MCF 10A (cell line): ENCODE measurements around the gene ATP13A1. TPM values are rescaled to one million over a fixed set of nuclear protein-coding genes. Genes with fewer than 3 reads are reported as not detected.
A peak's percentile ranks its signal among the peaks of the same experiment; 100 is the strongest.
"Not testable (repeated sequence)": the region's sequence is repeated elsewhere in the genome, so short reads cannot be mapped to it uniquely, and the experiment has no call there.

Experiments used
- BruUV-seq: library from RNA; stranded (reverse); fragments of 400-500 nt; replicated peaks from 2 replicates; lab custom pipeline; 2021; lab: Mats Ljungman, UMichigan
- CTCF ChIA-PET: fragments of 300-600 bp; sonication (Branson Sonifier 250); formaldehyde crosslinking; extraction: SDS; loops from one replicate; lab custom pipeline; 2021; ENCODE audit warnings: antibody characterized with exemption, inconsistent platforms; lab: Yijun Ruan, JAX
- POLR2A ChIA-PET: fragments of 300-600, 350-650 bp; sonication (Branson Sonifier 250); formaldehyde crosslinking; extraction: SDS; loops from one replicate; lab custom pipeline; 2020; ENCODE audit warnings: antibody characterized with exemption, inconsistent platforms; lab: Yijun Ruan, JAX
- DNase-seq: peaks from one replicate; pipeline ENCODE4 v3.0.0-alpha.2; 2018; ENCODE audit not compliant: unreplicated experiment
- H3K27ac Mint-ChIP-seq: one replicate; pipeline ENCODE4 v1.8.0; 2022; ENCODE audit warnings: mild to moderate bottlenecking, low read depth, mixed read lengths; ENCODE audit not compliant: unreplicated experiment
- H3K27me3 Mint-ChIP-seq: one replicate; pipeline ENCODE4 v1.8.0; 2022; ENCODE audit warnings: mixed read lengths; ENCODE audit not compliant: insufficient read depth, unreplicated experiment
- H3K36me3 Mint-ChIP-seq: one replicate; pipeline ENCODE4 v1.8.0; 2022; ENCODE audit warnings: mild to moderate bottlenecking, moderate library complexity, mixed read lengths; ENCODE audit not compliant: insufficient read depth, unreplicated experiment
- H3K4me1 Mint-ChIP-seq: one replicate; pipeline ENCODE4 v1.8.0; 2022; ENCODE audit warnings: mixed read lengths; ENCODE audit not compliant: insufficient read depth, unreplicated experiment
- H3K4me3 Mint-ChIP-seq: one replicate; pipeline ENCODE4 v1.8.0; 2022; ENCODE audit warnings: mild to moderate bottlenecking, moderate library complexity, mixed read lengths; ENCODE audit not compliant: unreplicated experiment
- H3K9me3 Mint-ChIP-seq: one replicate; pipeline ENCODE4 v1.8.0; 2022; ENCODE audit warnings: mixed read lengths; ENCODE audit not compliant: unreplicated experiment
- intact Hi-C: fragments of 100-400 bp; cut with micrococcal nuclease; formaldehyde crosslinking; loops from 2 replicates; pipeline ENCODE4 v1.14.1; 2022
- total RNA-seq: library from RNA; stranded (reverse); gene quantifications from 2 replicates; pipeline ENCODE4 v1.2.3, GENCODE V29; 2022
- TF ChIP-seq, protein P1 (sequence below): fragments of 200-600 bp; IDR thresholded peaks from one replicate; pipeline ENCODE4 v1.8.0; 2022; ENCODE audit warnings: antibody characterized with exemption, mild to moderate bottlenecking; ENCODE audit not compliant: unreplicated experiment

ATP13A1 gene
- total RNA-seq, 1 experiment from 2014 or later, result 63.9 TPM

DNA sequence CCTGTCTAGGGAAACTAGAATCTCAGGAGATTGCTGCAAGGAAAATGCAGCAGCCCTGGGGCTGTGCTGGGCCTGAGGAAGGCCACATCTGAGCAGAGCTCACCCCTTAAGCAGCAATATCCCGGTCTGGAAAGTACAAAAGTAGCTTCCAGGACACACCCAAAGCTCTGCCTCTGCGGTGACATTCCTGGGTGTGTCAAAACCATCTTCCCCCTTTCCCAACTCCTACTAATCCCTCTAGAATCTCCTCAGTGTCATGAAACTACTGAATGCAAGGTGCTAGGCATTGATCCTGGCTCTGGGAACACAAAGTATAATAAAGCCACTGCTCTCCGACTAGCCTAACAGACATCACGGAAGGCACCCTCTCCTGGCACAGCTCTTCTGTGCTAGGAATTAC lies 50.0 kb downstream of the ATP13A1 start:
- H3K9me3 Mint-ChIP-seq, result no peaks in the 10 kb centered on the region
- H3K27me3 Mint-ChIP-seq, result no peaks in the 10 kb centered on the region
- ChIA-PET POLR2A (interaction anchor here (0.6 to 3.5 kb wide), 11 partner anchors 8 to 135 kb away, joined by 3 to 22 read pairs (median 4); no protein-coding TSS in a partner anchor), CTCF (interaction anchor here (0.6 to 1.9 kb wide), 8 partner anchors 9 to 249 kb away, joined by 3 to 14 read pairs (median 4); partner anchors contain the start of gene GMIP)
- H3K4me1 Mint-ChIP-seq, result peaks cover 8% of the 10 kb centered on the region
- no TSS peak for BruUV-seq
- peak; percentile 81 for DNase-seq
- TF ChIP-seq, protein P1, sequence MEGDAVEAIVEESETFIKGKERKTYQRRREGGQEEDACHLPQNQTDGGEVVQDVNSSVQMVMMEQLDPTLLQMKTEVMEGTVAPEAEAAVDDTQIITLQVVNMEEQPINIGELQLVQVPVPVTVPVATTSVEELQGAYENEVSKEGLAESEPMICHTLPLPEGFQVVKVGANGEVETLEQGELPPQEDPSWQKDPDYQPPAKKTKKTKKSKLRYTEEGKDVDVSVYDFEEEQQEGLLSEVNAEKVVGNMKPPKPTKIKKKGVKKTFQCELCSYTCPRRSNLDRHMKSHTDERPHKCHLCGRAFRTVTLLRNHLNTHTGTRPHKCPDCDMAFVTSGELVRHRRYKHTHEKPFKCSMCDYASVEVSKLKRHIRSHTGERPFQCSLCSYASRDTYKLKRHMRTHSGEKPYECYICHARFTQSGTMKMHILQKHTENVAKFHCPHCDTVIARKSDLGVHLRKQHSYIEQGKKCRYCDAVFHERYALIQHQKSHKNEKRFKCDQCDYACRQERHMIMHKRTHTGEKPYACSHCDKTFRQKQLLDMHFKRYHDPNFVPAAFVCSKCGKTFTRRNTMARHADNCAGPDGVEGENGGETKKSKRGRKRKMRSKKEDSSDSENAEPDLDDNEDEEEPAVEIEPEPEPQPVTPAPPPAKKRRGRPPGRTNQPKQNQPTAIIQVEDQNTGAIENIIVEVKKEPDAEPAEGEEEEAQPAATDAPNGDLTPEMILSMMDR, result no peak
- peak overlapping the region; percentile 32 for H3K27ac Mint-ChIP-seq
- H3K36me3 Mint-ChIP-seq, result no peaks in the 10 kb centered on the region
- H3K4me3 Mint-ChIP-seq, result no peak overlapping the region
- intact Hi-C loops, result no loop called here

DNA sequence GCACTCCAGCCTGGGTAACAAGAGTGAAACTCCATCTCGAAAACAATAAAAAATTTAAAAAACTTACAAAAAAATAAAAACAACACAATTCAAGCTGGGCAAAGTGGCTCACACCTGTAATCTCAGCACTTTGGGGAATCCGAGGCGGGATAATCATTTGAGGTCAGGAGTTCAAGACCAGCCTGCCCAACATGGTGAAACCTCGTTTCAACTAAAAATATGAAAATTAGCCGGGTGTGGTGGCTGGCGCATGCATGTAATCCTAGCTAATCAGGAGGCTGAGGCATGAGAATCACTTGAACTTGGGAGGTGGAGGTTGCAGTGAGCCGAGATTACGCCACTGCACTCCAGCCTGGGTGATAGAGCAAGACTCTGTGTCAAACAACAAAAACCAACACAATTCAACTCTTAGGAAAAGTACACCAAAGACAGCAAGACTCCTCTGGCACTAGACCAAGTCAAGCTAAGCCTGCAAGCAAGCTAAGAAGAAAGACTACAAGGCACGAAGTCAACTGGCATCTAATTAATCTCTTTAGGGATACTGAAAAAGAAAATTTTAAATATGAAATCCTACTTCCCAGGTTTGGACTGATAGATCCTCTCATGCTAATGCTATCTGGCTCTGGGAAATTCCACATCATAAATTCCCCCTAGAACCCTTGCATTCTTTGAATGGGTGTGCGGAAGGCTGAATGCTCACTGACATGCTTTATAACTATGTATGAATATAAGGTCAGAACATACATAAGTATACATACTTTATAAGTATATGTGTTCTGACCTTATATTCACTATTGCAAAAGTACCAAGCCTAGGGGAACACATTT lies 52.9 kb downstream of the ATP13A1 start:
- POLR2A ChIA-PET, result no interaction called here
- no peaks in the 10 kb centered on the region for H3K36me3 Mint-ChIP-seq
- no peak overlapping the region for H3K4me3 Mint-ChIP-seq
- DNase-seq, result no peak
- no TSS peak for BruUV-seq
- TF ChIP-seq, protein P1, result no peak
- CTCF ChIA-PET, result interaction anchor here (1.0 to 1.1 kb wide), 2 partner anchors 33 to 78 kb away, joined by 5 to 6 read pairs; partner anchors contain the start of gene GMIP
- H3K27me3 Mint-ChIP-seq, result no peaks in the 10 kb centered on the region
- intact Hi-C loops, result no loop called here
- no peak overlapping the region for H3K27ac Mint-ChIP-seq
- no peaks in the 10 kb centered on the region for H3K9me3 Mint-ChIP-seq
- peaks cover 15% of the 10 kb centered on the region for H3K4me1 Mint-ChIP-seq

DNA sequence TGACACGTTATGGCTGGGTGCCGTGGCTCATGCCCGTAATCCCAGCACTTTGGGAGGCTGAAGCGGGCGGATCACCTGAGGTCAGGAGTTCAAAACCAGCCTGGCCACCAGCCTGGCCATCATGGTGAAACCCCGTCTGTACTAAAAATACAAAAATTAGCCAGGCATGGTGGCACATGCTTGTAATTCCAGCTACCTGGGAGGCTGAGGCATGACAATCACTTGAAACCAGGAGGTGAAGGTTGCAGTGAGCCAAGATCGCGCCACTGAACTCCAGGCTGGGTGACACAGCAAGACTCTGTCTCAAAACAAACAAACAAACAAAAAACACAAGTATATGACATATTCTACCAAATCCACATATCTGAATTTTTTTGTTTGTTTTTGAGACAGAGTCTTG lies 56.8 kb downstream of the ATP13A1 start:
- BruUV-seq, intact Hi-C loops: not testable (repeated sequence)

DNA sequence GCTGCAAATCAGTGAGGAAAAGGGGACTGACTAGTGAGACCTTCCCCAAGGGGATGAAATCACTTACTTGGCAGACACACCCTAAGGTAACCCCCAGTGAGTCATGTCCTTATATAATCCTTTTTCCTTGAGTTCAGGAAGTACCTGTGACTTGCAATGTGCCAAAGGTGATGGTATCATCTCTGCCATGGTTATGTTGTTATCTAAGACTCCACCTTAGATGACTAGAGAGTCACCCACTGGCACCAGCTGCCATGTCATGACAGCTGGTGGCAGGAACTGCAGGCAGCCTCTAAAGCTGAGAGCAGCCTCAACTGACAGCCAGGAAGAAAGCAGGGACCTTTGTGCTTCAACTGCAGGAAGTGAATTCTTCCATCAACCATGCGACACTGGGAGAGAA lies 57.5 kb downstream of the ATP13A1 start:
- intact Hi-C loops, result no loop called here
- H3K27ac Mint-ChIP-seq, result no peak overlapping the region
- POLR2A ChIA-PET, result interaction anchor here (0.6 to 2.3 kb wide), 5 partner anchors 9 to 67 kb away, joined by 3 to 15 read pairs (median 4); no protein-coding TSS in a partner anchor
- no peak overlapping the region for H3K4me3 Mint-ChIP-seq
- H3K4me1 Mint-ChIP-seq, result peaks cover 21% of the 10 kb centered on the region
- no peaks in the 10 kb centered on the region for H3K36me3 Mint-ChIP-seq
- TF ChIP-seq, protein P1, result no peak
- DNase-seq, result peak; percentile 76
- no peaks in the 10 kb centered on the region for H3K27me3 Mint-ChIP-seq
- no TSS peak for BruUV-seq
- no peaks in the 10 kb centered on the region for H3K9me3 Mint-ChIP-seq
- CTCF ChIA-PET, result interaction anchor here (0.6 to 1.2 kb wide), 7 partner anchors 11 to 290 kb away, joined by 3 to 6 read pairs (median 3); partner anchors contain the start of gene GMIP

More for the DNA sequence above, 56.8 kb downstream of the ATP13A1 start:
- peaks cover 21% of the 10 kb centered on the region for H3K4me1 Mint-ChIP-seq
- CTCF ChIA-PET, result interaction anchor here (0.6 to 1.1 kb wide), 4 partner anchors 11 to 74 kb away, joined by 3 to 6 read pairs (median 4); no protein-coding TSS in a partner anchor
- not testable (repeated sequence) for H3K27me3 Mint-ChIP-seq, DNase-seq, H3K36me3 Mint-ChIP-seq, H3K27ac Mint-ChIP-seq, H3K4me3 Mint-ChIP-seq, H3K9me3 Mint-ChIP-seq
- POLR2A ChIA-PET, result interaction anchor here (0.7 to 2.3 kb wide), 4 partner anchors 8 to 22 kb away, joined by 3 to 15 read pairs (median 8); no protein-coding TSS in a partner anchor
